ENCODE results near the gene MEST. TPM values are rescaled to one million over a fixed set of nuclear protein-coding genes. Genes with fewer than 3 reads are reported as not detected.
"Not testable (repeated sequence)": the region's sequence is repeated elsewhere in the genome, so short reads cannot be mapped to it uniquely, and the experiment has no call there.

Gene MEST
- total RNA-seq, 1 experiment from 2014 or later, result 112 TPM

GRCh38 chr7:130506358-130506757, 14.5 kb downstream of the MEST start:
- TF ChIP-seq, protein P1, sequence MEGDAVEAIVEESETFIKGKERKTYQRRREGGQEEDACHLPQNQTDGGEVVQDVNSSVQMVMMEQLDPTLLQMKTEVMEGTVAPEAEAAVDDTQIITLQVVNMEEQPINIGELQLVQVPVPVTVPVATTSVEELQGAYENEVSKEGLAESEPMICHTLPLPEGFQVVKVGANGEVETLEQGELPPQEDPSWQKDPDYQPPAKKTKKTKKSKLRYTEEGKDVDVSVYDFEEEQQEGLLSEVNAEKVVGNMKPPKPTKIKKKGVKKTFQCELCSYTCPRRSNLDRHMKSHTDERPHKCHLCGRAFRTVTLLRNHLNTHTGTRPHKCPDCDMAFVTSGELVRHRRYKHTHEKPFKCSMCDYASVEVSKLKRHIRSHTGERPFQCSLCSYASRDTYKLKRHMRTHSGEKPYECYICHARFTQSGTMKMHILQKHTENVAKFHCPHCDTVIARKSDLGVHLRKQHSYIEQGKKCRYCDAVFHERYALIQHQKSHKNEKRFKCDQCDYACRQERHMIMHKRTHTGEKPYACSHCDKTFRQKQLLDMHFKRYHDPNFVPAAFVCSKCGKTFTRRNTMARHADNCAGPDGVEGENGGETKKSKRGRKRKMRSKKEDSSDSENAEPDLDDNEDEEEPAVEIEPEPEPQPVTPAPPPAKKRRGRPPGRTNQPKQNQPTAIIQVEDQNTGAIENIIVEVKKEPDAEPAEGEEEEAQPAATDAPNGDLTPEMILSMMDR (conservative IDR thresholded peaks at IDR 0.05), result no peak
- no peak overlapping the region for H2BK5ac ChIP-seq (ENCODE audit: insufficient read length, low read length)
- Mint-ChIP-seq H3K27me3 (ENCODE audit: low read depth) (no peaks in the 10 kb centered on the region), H3K27ac (no peak overlapping the region), H3K9me3 (no peaks in the 10 kb centered on the region), H3K36me3 (ENCODE audit: insufficient read depth in 1 of 3, low read depth in 3 of 3) (peaks cover 18 to 56% (median 53%) of the 10 kb centered on the region in 3 experiments; a peak in 6 of 7 replicates), H3K4me3 (no peak overlapping the region), H3K4me1 (no peaks in the 10 kb centered on the region)
- H3K4ac ChIP-seq (ENCODE audit: low read depth, low read length), result no peak overlapping the region
- H3K27ac ChIP-seq (ENCODE audit: insufficient read length, low read depth, low read length), result no peak overlapping the region
- H3K4me2 ChIP-seq (ENCODE audit: insufficient read depth, insufficient read length, low read length), result no peak overlapping the region
- H2BK20ac ChIP-seq (ENCODE audit: low read depth, low read length, poor library complexity, severe bottlenecking), result no peak overlapping the region
- no peak overlapping the region for H4K5ac ChIP-seq (ENCODE audit: insufficient read length, low read depth, low read length)
- H2AK5ac ChIP-seq (ENCODE audit: insufficient read length, low read length), result no peak overlapping the region
- H3K4me1 ChIP-seq (ENCODE audit: insufficient read depth, low read length), result no peaks in the 10 kb centered on the region
- no peak overlapping the region for H2BK120ac ChIP-seq (ENCODE audit: low read depth, low read length, poor library complexity, severe bottlenecking)
- no peak for DNase-seq
- no peak overlapping the region for H3K23ac ChIP-seq (ENCODE audit: insufficient read length, low read depth, low read length)
- H3K18ac ChIP-seq (ENCODE audit: insufficient read length, low read depth, low read length), result no peak overlapping the region
- H3K79me2 ChIP-seq (ENCODE audit: insufficient read depth, low read length), result no peaks in the 10 kb centered on the region
- H2BK12ac ChIP-seq (ENCODE audit: insufficient read length, low read depth, low read length), result no peak overlapping the region
- H3K14ac ChIP-seq (ENCODE audit: insufficient read depth, low read length), result no peak overlapping the region
- no peak overlapping the region for H2BK15ac ChIP-seq (ENCODE audit: low read depth, low read length)
- H3K9ac ChIP-seq (ENCODE audit: extremely low read depth, insufficient read length, low read length), result no peak overlapping the region
- no CpG with 5 or more reads among the region's 3 CpGs for WGBS (ENCODE audit: extremely low coverage, insufficient read length, low lambda C conversion rate)
- no peak overlapping the region for H3K56ac ChIP-seq (ENCODE audit: insufficient read length, low read depth, low read length)
- no peak overlapping the region for H4K91ac ChIP-seq (ENCODE audit: insufficient read length, low read depth, low read length)
- H3K27me3 ChIP-seq (ENCODE audit: insufficient read depth, low read length), result no peaks in the 10 kb centered on the region
- H3K23me2 ChIP-seq (ENCODE audit: insufficient read length, low read depth, low read length, poor library complexity, severe bottlenecking), result no peaks in the 10 kb centered on the region
- H3T11ph ChIP-seq (ENCODE audit: low read length), result no peak overlapping the region
- no peaks in the 10 kb centered on the region for H3K79me1 ChIP-seq (ENCODE audit: insufficient read depth, low read depth, low read length, poor library complexity, severe bottlenecking)
- no peaks in the 10 kb centered on the region for H4K20me1 ChIP-seq (ENCODE audit: control insufficient read depth, insufficient read depth, insufficient read length)
- no peak overlapping the region for H4K8ac ChIP-seq (replicated peaks; ENCODE audit: insufficient read length, low read depth, low read length)
- no peak overlapping the region for H2AFZ ChIP-seq (ENCODE audit: low read length)
- no peaks in the 10 kb centered on the region for H3K9me3 ChIP-seq (ENCODE audit: control insufficient read depth, low read depth, low read length)

DNA sequence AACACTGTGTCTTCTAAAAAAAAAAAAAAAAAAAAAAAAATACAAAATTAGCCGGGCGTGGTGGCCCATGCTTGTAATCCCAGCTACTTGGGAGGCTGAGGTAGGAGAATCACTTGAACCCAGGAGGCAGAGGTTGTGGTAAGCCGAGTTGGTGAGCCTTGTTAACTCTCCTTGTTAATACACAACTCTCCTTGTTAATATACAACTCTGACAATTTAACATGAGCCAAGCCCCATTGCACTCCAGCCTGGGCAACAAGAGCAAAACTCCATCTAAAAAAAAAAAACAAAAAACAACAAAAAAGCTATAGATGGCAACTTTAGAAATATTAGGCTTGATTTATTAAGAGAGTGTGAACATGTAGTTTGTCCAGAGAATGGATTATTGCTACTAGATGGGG, 20.2 kb downstream of the MEST start:
- not testable (repeated sequence) for H3K4me1 Mint-ChIP-seq; H3K79me2 ChIP-seq (ENCODE audit: insufficient read depth, low read length); H4K5ac ChIP-seq (ENCODE audit: insufficient read length, low read depth, low read length); H3K4me1 ChIP-seq (ENCODE audit: insufficient read depth, low read length); DNase-seq; H2BK5ac ChIP-seq (ENCODE audit: insufficient read length, low read length); H3K4me3 Mint-ChIP-seq; H2BK12ac ChIP-seq (ENCODE audit: insufficient read length, low read depth, low read length); H3K9me3 ChIP-seq (ENCODE audit: control insufficient read depth, low read depth, low read length); H4K8ac ChIP-seq (replicated peaks; ENCODE audit: insufficient read length, low read depth, low read length); H3K23me2 ChIP-seq (ENCODE audit: insufficient read length, low read depth, low read length, poor library complexity, severe bottlenecking); H4K20me1 ChIP-seq (ENCODE audit: control insufficient read depth, insufficient read depth, insufficient read length); H3K14ac ChIP-seq (ENCODE audit: insufficient read depth, low read length); H3K18ac ChIP-seq (ENCODE audit: insufficient read length, low read depth, low read length); H2AFZ ChIP-seq (ENCODE audit: low read length); H3K27me3 ChIP-seq (ENCODE audit: insufficient read depth, low read length); H2BK15ac ChIP-seq (ENCODE audit: low read depth, low read length); H3T11ph ChIP-seq (ENCODE audit: low read length); H2BK20ac ChIP-seq (ENCODE audit: low read depth, low read length, poor library complexity, severe bottlenecking); H3K79me1 ChIP-seq (ENCODE audit: insufficient read depth, low read depth, low read length, poor library complexity, severe bottlenecking); H3K9me3 Mint-ChIP-seq; H3K4me2 ChIP-seq (ENCODE audit: insufficient read depth, insufficient read length, low read length); H3K27me3 Mint-ChIP-seq (ENCODE audit: low read depth); H2BK120ac ChIP-seq (ENCODE audit: low read depth, low read length, poor library complexity, severe bottlenecking); H3K4ac ChIP-seq (ENCODE audit: low read depth, low read length); H3K9ac ChIP-seq (ENCODE audit: extremely low read depth, insufficient read length, low read length); H3K27ac ChIP-seq (ENCODE audit: insufficient read length, low read depth, low read length); H2AK5ac ChIP-seq (ENCODE audit: insufficient read length, low read length); H3K23ac ChIP-seq (ENCODE audit: insufficient read length, low read depth, low read length); H3K56ac ChIP-seq (ENCODE audit: insufficient read length, low read depth, low read length); H3K27ac Mint-ChIP-seq; H4K91ac ChIP-seq (ENCODE audit: insufficient read length, low read depth, low read length)
- H3K36me3 Mint-ChIP-seq (ENCODE audit: insufficient read depth in 1 of 3, low read depth in 3 of 3), result peaks cover 3 to 16% (median 16%) of the 10 kb centered on the region in 3 experiments; a peak in 5 of 7 replicates
- WGBS (ENCODE audit: extremely low coverage, insufficient read length, low lambda C conversion rate), result no CpG with 5 or more reads among the region's 3 CpGs
